Breast epithelium (tissue), 3 donors: ENCODE results near the gene BCAS3.

Source experiments
- POLR2A ChIP-seq: fragments of 450-650 bp; IDR thresholded peaks from one replicate; pipeline ENCODE4 v1.6.1; 2016; ENCODE audit warnings: antibody characterized with exemption, mild to moderate bottlenecking, moderate library complexity
- TF ChIP-seq, protein P1 (sequence below), 3 donors: fragments of 450-650 bp; IDR thresholded peaks; one replicate each; pipeline ENCODE4 v1.5.1; 2016 to 2017; ENCODE audit warnings: antibody characterized with exemption in 3 of 3, mild to moderate bottlenecking in 3 of 3, moderate library complexity in 3 of 3

DNA sequence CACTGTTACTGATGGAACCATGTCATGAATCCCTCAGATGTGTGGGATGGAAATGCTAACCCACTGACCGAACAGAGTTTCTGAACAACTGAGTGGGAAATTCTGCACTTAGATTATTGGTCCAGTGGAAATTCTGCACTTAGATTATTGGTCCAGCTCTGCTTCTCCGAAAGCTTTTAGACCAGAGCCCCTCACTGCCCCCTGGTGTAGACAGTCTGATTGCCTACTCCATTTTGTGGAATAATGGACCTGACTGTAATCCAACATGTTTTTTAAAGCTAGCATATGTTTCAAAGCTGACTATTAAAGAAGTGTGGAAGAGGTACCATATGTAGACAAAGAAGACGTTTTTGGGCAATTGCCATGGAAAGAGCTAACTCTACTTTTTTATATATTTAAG, 671.7 kb downstream of the BCAS3 start:
- TF ChIP-seq, protein P1, sequence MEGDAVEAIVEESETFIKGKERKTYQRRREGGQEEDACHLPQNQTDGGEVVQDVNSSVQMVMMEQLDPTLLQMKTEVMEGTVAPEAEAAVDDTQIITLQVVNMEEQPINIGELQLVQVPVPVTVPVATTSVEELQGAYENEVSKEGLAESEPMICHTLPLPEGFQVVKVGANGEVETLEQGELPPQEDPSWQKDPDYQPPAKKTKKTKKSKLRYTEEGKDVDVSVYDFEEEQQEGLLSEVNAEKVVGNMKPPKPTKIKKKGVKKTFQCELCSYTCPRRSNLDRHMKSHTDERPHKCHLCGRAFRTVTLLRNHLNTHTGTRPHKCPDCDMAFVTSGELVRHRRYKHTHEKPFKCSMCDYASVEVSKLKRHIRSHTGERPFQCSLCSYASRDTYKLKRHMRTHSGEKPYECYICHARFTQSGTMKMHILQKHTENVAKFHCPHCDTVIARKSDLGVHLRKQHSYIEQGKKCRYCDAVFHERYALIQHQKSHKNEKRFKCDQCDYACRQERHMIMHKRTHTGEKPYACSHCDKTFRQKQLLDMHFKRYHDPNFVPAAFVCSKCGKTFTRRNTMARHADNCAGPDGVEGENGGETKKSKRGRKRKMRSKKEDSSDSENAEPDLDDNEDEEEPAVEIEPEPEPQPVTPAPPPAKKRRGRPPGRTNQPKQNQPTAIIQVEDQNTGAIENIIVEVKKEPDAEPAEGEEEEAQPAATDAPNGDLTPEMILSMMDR (IDR thresholded peaks at IDR 0.05): no peak
- TF ChIP-seq POLR2A: no peak
